ENCODE data around the gene ARHGAP21.

ARHGAP21 gene

DNA sequence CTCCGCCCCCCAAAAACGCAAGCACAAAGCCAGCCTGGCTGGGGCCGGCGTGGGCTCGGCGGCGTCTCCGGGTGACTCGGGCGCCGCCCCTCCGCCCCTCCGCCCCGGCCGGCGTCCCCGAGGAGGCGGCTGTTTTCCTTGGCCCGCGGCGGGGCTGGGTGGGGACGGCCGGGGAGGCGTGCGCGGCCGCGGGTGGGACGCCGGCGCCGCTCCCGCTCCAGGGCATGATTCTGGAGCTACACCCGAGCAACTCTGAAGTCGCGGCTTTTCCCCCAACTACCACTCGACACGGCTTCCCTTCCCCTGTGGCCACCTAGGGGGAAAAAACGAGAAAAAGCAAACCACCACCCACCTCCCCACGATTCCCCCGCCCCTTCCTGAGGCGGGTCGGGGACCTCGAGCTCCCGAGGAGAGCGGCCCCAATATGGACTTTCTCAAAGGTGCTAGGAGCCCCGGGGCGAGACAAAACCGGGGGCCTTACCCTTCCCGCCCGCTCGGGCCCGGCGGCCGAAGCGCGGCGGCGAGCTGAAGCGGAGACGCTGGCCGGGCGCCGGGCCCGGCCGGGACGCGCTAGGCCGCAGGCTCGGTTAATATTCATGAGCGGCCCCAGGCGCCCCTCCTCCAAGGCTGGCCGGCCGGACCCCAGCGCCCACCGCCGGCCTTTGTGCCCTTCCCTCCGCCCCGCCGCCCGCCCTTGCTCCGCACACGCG, 856 bp downstream of the ARHGAP21 start:
- no peak for DNase-seq (ENCODE audit: low read depth in 2 of 2)

DNA sequence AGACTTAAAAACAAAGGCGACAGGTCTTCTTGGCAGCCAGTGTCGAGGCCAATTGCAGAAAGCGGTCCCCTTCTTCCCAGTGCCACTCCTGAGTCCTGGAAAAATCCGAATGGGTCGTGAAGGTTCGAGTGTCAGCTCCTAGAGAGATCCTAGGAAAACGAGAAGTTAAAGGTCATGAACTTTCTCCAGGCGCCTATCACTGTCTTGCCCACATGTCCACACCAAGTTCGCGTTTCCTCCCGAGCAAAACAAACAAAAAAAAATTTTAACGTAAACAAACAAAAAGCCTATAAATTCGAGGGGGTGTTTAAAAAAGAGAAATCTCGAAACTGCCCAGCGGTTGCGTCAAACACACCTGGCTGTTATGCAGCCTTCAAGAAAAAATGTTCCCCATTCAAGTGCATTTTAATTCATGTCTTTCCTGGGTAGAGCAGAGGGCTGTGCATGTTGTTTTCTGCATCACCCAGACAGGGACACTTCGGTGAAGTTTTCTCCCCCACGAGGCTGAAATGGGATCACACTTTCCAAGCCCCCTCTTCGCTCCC, 1.5 kb downstream of the ARHGAP21 start:
- no peak for DNase-seq (ENCODE audit: low read depth in 2 of 2)

DNA sequence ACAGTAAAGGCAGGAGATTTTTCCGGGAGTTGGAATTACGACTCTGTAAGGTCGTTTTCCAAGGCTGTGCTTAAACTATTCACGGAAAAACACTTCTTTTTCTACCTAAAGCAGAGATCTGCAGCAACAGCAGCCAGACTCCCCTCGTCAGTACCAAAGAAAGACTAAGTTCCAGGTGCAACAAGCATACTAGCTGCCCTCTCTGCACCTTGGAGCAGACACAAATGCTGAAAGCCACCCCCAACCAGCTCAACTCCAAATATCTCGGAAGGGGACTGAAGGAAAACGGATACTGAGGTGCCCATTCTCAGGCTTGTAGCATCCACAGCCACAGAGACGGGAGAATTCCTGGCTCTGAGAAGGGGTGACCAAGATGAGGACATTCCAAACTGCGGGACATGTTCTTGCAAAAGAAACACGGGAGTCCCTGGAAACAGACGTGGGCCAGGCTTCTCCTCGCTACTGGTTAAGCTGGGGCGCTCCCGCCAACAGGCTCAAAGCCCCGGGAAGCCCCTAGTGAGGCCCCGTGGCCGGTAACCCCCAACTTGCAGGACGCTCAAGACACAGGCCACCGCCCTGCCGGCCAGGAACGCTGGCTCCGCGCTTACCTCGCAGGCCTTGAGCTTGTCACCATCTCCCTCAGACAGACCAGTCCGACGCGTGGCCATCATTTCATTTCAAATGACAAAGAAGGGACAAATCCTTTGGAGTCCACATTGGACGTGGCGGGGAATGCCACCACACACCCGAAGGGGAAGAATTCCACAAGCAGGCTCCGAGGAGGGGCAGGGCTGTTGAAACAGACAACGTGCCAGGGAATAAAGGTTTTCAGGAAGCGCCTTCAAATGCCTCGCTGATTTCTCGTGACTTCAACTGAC, 2.2 kb downstream of the ARHGAP21 start:
- no peak for DNase-seq (ENCODE audit: low read depth in 2 of 2)

DNA sequence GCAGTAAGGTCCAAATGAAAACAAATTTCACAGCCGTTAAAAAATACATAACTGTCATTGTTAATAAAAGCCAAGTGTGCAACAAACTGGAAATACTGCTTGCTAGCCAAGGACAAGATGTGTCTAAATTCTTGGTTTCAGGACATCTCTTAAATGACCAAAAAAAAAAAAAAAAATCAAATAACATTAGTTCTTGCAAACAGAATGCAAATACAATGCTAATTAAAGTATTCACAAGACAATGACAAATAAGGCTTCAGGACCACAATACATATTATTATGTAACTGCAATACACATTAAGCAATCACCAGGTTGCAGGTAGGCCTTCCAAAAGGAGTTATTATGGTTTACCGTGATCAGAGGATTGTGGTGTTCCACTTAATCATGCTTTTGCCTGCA, 3.6 kb downstream of the ARHGAP21 start:
- no peak for DNase-seq (ENCODE audit: low read depth in 2 of 2)

DNA sequence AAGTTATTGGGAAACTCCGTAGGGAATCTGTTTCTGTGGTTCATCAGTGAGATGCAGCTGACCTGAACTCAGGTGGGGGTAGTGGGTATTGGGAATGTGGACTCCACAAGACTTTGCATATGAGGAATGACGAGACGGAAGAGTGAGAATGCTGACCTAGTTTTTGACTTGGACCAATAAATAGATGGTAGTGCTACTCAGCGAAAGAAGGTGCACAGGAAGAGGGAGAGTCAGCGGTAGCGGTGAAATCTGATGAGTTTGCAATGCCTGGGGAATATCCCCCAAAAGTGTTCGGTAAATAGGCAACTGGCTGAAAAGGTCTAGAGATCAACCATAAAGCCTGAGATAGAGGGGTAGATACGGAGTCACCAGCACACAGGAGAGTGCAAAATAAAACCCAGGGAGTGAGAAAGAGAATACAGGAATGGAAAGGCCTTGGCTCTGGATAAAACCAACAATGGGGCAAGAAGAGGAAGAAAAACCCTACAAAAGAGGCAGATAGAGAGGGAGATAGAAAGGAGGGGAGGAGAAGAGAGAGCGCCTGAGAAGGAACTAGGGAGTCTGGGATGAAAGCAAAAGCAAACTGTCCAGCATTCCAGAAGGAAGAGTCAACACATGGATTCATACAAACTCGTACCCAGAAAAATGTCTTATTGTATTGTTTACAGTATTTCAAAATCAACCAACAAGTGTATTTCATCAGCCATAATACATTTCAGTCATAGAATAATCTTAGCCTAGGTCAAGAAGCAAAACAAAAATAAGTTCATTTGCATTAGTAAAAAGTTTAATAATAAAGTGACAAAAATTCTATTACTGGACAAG, 5.4 kb downstream of the ARHGAP21 start:
- DNase-seq (ENCODE audit: low read depth in 2 of 2): peak in 1 of 2 experiments; percentile 57

DNA sequence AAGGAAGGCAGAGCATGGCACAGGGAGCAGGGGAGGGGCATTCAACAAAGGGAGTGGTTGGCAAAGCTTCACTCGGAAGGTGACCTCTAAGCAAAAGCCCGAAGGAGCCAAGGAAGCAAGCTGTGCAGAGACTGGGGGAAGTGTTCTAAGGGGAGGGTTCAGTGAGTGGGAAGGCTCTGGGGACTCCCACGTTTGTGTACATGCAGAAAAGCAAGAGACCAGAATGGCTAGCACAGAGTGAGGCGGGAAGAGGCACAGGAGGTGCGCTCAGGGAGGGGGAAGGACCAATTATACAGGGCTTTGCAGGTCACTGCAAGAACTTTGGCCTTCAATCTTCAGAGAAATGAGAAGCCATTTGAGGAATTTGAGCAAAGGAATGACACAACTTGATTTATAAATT, 7.4 kb downstream of the ARHGAP21 start:
- DNase-seq (ENCODE audit: low read depth in 2 of 2): no peak

DNA sequence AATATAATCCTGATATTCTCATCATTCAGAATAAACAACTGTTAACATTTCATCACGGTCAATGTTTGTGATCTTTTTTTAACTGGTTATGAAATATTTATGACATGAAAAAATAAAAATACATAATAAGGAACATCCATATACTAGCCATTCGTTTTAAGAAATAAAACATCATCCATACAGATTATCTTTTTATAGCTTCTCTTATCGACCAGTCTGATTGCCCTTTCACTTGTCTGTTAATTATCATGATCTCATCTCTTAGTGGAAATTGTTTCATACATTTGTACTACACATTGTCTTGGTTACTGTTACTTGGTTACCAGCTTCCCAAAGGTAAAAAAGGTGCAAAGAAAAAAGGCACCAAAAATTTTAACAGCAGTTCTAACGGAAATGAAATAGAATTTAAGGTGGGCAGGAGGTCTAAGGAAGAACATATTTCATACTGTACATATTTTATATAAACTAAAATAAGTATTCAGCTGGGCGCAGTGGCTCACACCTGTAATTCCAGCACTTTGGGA, 8.4 kb downstream of the ARHGAP21 start:
- no peak for DNase-seq (ENCODE audit: low read depth in 2 of 2)

DNA sequence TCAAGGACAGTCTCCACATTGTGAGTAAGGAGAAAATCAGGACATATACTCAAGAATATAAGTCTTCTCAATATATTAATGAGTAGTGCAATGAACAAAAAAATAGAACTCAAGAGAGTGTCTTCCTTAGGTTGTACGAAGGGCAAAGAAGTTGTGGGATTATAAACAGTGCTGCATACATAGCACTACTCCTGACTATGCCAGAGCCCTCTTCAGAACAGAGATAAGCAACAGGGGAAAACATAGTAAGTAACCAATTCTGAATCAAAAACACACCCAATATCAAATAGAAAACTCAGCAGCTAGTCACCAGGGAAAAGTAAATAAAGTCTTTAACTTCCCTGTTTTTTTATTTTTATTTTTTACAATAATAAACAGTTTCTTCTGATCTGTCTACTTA, 10.6 kb downstream of the ARHGAP21 start:
- no peak for DNase-seq (ENCODE audit: low read depth in 2 of 2)

DNA sequence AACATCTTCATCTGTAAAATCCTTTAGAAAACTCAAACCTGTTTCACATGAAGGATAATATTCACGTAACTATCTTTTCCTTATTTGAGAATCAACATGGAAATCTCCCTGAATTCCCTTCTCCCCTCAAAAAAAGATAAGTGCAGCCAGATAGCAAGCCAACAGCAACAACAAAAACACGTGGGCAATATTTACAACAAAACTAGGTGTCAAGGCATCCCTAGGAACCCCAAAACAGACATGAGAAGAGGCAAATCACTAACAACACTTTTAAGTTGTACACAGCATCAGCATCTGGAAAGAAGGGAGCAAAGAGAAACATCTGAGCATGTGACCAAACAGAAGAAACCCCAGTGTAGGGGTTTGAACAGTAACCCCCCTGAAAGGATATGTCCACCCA, 12.2 kb downstream of the ARHGAP21 start:
- no peak for DNase-seq (ENCODE audit: low read depth in 2 of 2)

DNA sequence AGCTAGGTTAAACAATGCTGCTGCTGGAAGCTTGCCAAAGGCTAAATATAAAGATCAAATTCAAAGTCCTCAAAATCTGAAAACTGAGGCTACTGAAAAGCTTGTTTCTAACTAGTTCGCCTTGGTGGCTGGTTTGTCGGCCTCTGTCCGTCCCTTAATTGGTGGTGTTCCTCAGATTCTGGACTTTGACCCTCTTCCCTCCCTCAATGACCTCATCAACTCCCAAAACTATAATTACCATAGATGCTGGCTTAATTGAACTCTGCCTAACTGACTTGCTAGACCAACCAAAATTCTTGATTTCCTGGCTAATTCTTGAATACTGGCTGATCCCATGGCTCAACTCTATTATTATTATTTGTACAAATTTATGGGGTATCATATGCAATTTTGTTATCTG, 15.6 kb downstream of the ARHGAP21 start:
- no peak for DNase-seq (ENCODE audit: low read depth in 2 of 2)

DNA sequence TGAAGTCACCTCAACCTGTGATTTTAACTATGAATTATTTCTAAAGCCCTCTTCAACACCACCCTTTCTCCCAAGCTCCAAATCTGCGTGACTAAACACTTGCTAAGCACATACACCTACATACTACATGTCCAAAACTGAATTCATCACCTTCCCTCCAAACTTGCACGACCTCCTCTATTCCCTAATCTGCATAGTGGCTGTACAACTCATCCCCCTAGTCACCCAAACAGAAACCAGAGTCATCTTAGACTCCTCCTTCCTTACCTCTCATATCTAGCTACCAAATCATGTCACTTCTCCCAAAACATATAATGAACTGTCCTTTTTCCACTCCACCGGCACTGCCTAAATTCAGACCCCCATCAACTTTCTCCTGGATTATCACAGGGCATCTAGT, 16.2 kb downstream of the ARHGAP21 start:
- no peak for DNase-seq (ENCODE audit: low read depth in 2 of 2)

DNA sequence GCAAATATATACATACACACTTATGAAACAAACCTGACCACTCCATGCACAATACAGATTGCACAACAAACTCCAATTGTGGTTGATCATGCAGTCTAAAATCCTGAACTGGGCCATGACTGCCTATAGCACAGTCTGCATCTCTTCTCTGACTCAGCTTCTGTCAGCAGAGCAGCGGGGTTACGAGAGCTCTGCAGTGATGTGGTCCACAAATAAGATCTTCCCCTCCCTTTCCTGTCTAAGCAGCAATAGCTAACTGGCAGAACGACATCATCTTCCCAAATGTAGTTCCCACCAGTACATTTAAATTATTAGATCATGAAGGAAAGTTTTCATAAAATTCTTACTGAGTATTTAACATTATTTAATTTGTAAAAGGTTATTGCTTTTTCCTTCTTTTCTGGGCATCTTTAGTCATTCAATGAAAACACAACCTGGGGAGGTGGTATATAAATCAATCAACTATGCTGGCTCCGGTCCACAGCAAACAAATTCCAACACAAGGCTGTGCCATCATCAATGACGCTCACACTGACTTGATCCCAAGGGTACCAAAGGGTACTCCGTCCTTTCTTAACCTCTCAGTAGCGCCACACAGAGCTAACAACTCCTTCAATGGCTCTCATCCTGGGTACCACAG, 17.1 kb downstream of the ARHGAP21 start:
- peak; percentile 85 to 86 for DNase-seq (ENCODE audit: low read depth in 2 of 2)

DNA sequence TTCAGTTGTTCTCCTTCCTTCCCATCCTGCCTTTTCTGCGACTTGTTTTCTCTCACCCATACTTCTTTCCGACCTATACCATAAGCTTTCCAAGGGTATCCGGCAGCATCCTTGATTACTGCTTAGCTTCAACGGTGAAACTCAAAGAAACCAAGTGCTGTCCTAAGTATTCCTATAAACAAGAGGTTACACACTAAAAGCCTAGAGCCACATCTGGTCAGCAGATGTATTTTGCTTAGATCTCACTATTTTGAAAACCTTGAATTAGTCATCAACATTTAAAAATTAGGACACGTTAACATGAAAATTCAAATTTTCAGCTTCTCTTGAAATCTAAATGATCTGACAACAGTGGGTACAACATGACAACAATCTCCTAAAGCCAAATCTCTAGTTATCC, 20.0 kb downstream of the ARHGAP21 start:
- peak; percentile 73 to 77 for DNase-seq (ENCODE audit: low read depth in 2 of 2)

DNA sequence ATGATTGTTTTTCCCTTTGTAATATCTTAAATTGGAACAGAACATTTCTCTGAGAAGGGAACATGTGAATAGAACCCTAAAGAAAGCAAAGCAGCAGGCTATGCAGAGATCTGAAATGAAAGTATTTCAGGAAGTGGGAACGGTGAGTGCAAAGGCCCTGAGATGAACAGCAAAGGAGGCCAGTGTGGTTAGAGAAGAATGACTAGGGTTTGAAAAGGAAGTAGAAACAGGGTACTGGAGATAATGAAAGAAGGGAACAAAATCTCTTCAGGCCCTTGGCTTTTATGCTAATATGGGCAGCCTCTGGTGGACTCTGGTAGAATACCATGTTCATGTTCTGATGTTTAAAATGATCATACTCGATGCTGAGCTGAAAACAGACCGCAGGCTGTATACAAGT, 22.2 kb downstream of the ARHGAP21 start:
- no peak for DNase-seq (ENCODE audit: low read depth in 2 of 2)

DNA sequence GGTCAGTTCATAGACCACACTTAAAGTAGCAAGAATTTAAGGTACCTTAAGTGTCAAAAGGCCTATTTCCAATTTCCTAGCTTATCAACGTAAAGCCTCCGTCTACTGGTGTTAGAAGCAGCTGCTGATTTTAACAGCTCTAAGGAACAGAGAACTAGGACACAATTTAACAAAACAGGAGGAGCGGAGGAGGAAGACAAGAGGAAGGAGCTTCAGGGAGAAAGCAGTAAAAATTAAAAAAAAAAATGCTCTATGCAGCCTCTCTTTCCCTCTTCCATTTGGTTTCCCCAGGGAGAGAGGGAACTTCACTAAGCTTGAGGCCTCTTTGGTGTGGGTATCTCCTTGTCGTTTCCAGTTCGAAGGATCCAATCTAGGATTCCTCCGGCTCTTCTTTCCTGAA, 22.7 kb downstream of the ARHGAP21 start:
- DNase-seq (ENCODE audit: low read depth in 2 of 2): no peak

DNA sequence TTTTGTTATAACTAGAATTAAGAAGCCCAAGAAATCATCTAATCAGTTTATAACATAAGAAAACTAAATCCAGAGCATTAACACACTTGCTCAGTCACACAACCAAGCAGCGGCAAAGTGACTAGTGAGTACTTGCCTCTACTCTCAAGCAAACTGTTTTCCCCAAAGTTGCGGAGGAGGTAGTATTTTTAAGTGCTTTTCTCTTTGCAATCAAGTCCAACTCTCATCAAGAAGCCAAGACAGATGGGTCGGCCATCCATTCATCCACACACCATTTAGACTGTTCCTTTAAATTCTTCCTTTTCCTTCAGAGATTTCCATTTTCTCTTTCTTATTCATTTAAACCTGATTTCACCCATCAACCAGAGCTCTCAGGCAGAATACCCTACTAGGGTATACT, 25.4 kb downstream of the ARHGAP21 start:
- no peak for DNase-seq (ENCODE audit: low read depth in 2 of 2)

DNA sequence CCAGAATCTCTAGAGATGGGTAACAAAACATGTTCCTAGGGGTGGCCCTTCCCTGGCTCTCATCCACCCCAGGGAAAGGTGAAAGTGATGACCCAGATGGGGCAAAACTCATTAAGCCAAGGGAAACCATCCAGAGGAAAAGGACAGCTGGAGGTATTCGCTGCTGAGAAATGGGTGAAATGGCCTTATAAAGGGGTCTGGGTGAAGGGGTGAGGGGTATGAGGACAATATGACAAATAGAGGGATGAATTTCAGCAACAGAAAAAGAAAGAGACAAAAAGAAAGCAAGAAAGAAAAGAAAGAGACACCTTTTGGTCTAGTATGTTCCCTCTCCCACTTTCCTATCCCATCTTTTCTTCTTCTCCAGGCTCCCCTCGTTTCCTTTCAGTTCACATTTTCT, 26.6 kb downstream of the ARHGAP21 start:
- DNase-seq (ENCODE audit: low read depth in 2 of 2): no peak

DNA sequence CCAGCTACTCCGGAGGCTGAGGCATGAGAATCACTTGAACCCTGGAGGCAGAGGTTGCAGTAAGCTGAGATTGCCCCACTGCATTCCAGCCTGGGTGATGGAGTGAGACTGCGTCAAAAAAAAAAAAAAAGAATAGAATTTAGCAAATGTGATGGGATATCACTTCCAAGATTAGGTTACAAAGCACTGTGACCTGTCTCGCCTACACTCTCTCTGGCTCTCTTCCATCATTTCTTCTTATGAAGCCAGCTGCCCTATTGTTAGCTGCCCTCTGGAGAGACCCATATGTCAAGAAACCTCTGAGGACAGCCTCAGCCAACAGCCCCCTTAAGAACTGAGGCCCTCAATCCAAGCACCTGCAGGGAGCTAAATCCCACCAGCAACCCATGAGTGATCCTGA, 28.2 kb downstream of the ARHGAP21 start:
- no peak for DNase-seq (ENCODE audit: low read depth in 2 of 2)

DNA sequence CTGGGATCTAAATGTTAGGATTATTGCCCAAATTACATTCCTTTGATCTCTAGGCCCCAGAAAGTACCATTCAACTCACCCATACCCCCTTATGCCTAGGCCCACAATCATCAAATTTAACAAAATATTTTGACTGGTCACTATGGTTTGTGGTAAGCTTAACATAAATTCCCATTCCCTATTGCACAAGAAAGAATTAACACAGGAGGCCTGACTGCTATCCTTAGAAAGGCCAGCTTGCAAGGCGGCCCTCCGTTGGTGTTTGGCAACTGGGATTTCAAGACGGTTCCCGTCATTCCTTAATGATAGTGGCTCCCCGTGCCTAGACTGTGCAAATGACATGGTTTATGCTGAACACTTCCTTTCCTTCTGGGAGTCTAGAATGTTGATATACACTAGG, 29.6 kb downstream of the ARHGAP21 start:
- DNase-seq (ENCODE audit: low read depth in 2 of 2): no peak

DNA sequence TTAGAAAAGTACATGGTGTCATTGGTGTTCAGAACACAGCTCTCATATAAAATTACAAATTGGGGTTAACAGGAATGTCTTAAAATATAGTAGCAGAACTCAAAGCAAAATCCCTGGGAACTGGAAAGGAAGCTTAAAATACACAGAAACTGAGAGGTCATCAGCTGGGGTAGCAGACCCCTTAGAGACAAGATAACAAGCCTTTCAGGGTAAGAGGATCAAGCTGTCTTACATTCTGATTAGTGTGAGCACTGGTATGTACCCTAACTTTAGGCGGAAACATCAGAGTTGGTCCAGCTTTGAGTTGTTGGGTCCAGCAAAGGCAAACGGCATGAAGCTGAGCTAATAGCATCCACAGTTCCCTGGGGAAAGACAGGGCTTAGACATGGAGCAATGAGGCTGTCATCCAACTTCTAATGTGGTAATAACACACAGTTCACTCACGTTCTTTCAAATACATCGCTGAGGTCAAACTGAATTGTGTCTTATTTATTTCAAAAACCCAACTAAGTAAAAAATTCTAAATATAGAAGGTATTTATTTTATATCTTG, 32.6 kb downstream of the ARHGAP21 start:
- no peak for DNase-seq (ENCODE audit: low read depth in 2 of 2)

DNA sequence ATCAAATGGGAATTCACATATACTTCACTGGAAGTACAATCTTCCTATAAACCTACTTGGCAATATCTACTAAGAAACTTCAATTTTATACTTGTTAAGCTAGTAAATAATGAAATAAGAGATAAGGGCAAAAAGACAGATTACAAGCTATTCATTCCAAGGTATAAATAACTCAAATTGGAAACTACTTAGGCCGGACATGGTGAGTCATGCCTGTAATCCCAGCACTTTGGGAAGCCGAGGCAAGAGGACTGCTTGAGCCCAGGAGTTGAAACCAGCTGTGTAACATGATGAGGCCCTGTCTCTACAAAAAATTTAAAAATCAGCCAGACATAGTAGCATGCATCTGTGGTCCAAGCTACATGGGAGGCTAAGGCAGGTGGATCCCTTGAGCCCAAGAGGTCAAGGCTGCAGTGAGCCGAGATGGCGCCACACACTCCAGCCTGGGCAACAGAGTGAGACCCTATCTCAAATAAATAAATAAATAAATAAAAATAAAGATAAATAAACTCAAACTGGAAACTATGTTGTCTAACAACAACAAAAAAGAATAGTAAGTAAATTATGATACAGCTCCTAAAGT, 37.6 kb downstream of the ARHGAP21 start:
- peak in 1 of 2 experiments; percentile 17 for DNase-seq (ENCODE audit: low read depth in 2 of 2)
